Thoracic aorta (tissue), 2 donors: ENCODE results near the gene ARFRP1. TPM values are rescaled to one million over a fixed set of nuclear protein-coding genes. Genes with fewer than 3 reads are reported as not detected.
A peak's percentile ranks its signal among the peaks of the same experiment; 100 is the strongest.

Experiments
- ATAC-seq: fragments of 150-250 bp; one replicate; pipeline ENCODE4 v1.8.0; 2017; ENCODE audit warnings: low read depth; ENCODE audit not compliant: insufficient number of reproducible peaks, low FRiP score
- DNase-seq: peaks from one replicate; pipeline ENCODE4 v3.0.0-alpha.2; 2020; ENCODE audit warnings: low spot score
- H3K27ac ChIP-seq, 2 donors: fragments of 200-600 bp; sonication (generic); 1 replicate in 1 of 2; 2 replicates in 1 of 2; pipeline ENCODE4 v1.5.1; 2016; ENCODE audit warnings: mild to moderate bottlenecking in 2 of 2, moderate library complexity in 2 of 2
- H3K27me3 ChIP-seq: fragments of 200-600 bp; sonication (generic); replicated peaks from 2 replicates; pipeline ENCODE4 v1.6.0; 2016; ENCODE audit warnings: mild to moderate bottlenecking; ENCODE audit not compliant: insufficient read depth
- H3K36me3 ChIP-seq: fragments of 200-600 bp; sonication (generic); one replicate; pipeline ENCODE4 v1.5.1; 2016
- H3K4me1 ChIP-seq, 2 donors: fragments of 200-600 bp; sonication (generic); 1 replicate in 1 of 2; 2 replicates in 1 of 2; pipeline versions ENCODE4 v1.5.1 to v1.6.0; 2016; ENCODE audit warnings: low read depth in 2 of 2, mild to moderate bottlenecking in 1 of 2; ENCODE audit not compliant: control insufficient read depth in 1 of 2
- H3K4me3 ChIP-seq: fragments of 200-600 bp; sonication (generic); 2 replicates; pipeline ENCODE4 v1.5.1; 2016; ENCODE audit warnings: mild to moderate bottlenecking
- H3K9me3 ChIP-seq: fragments of 200-600 bp; sonication (generic); 2 replicates; pipeline ENCODE4 v1.5.1; 2016
- CTCF ChIP-seq: fragments of 200-600 bp; sonication (generic); IDR thresholded peaks from one replicate; pipeline ENCODE4 v1.5.1; 2019; ENCODE audit warnings: antibody characterized with exemption
- total RNA-seq, 2 donors: library from RNA; depleted of rRNA; stranded (reverse); fragments of >200 nt; gene quantifications; one replicate each; pipeline versions ENCODE4 v1.1.0 to v1.2.3, GENCODE V29; 2016

ARFRP1 gene
- total RNA-seq, 2 donors from 2014 or later = 56.4 to 57.8 TPM

GRCh38 chr20:63739130-63740069, 31.6 kb upstream of the ARFRP1 start, which contains the start of gene SLC2A4RG:
TSS of gene SLC2A4RG (plus strand) at chr20:63739776. CDS start at chr20:63739913, 137 bp downstream.
- DNase-seq (no peak), ATAC-seq (peak; percentile 56)
- Histone ChIP-seq H3K4me1 (peaks cover 17 to 24% of the 10 kb centered on the region in 2 donors), H3K4me3 (peak within 1 kb of the TSS; percentile 89), H3K27ac (peak within 1 kb of the TSS; percentile 81 to 89), H3K27me3 (no peaks in the 10 kb centered on the region), H3K36me3 (peaks cover 40% of the 10 kb centered on the region), H3K9me3 (no peaks in the 10 kb centered on the region)
- no peak for TF ChIP-seq CTCF

- H3K27ac ChIP-seq = peak overlapping the region; percentile 81 to 89
- TF ChIP-seq CTCF = no peak
- DNase-seq (no peak), ATAC-seq (no peak)
- peaks cover 44% of the 10 kb centered on the region for H3K36me3 ChIP-seq
- peaks cover 17 to 24% of the 10 kb centered on the region in 2 donors for H3K4me1 ChIP-seq
- H3K27me3 ChIP-seq = no peaks in the 10 kb centered on the region
- H3K4me3 ChIP-seq = peak overlapping the region; percentile 89
- no peaks in the 10 kb centered on the region for H3K9me3 ChIP-seq
Observed at GRCh38 chr20:63738687-63739129, 30.9 kb upstream of the ARFRP1 start.

GRCh38 chr20:63737945-63738686, 30.3 kb upstream of the ARFRP1 start:
- Histone ChIP-seq H3K27ac (peak overlapping the region in 1 of 2 donors; percentile 89), H3K36me3 (peaks cover 43% of the 10 kb centered on the region), H3K9me3 (no peaks in the 10 kb centered on the region), H3K4me3 (peak overlapping the region; percentile 89), H3K4me1 (peaks cover 17 to 24% of the 10 kb centered on the region in 2 donors), H3K27me3 (no peaks in the 10 kb centered on the region)
- ATAC-seq (no peak), DNase-seq (no peak)
- TF ChIP-seq CTCF = no peak

GRCh38 chr20:63737695-63737944, 29.8 kb upstream of the ARFRP1 start:
- Histone ChIP-seq H3K4me3 (peak overlapping the region; percentile 44), H3K36me3 (peaks cover 39% of the 10 kb centered on the region), H3K27me3 (no peaks in the 10 kb centered on the region), H3K4me1 (peaks cover 17 to 24% of the 10 kb centered on the region in 2 donors), H3K9me3 (no peaks in the 10 kb centered on the region), H3K27ac (no peak overlapping the region)
- ATAC-seq = no peak
- DNase-seq = no peak
- TF ChIP-seq CTCF = no peak
